ENCODE results near the gene ZNF227.
A peak's percentile ranks its signal among the peaks of the same experiment; 100 is the strongest.
"Not testable (repeated sequence)": the region's sequence is repeated elsewhere in the genome, so short reads cannot be mapped to it uniquely, and the experiment has no call there.

ZNF227 gene

GRCh38 chr19:44207126-44207803 is 5.1 kb upstream of the ZNF227 start:
- Mint-ChIP-seq H3K4me3 (peak overlapping the region; percentile 85), H3K27ac (peak overlapping the region; percentile 82), H3K27me3 (ENCODE audit: low read depth) (no peaks in the 10 kb centered on the region), H3K36me3 (ENCODE audit: low read depth) (peaks cover 10% of the 10 kb centered on the region), H3K4me1 (ENCODE audit: low read depth) (peaks cover 8% of the 10 kb centered on the region), H3K9me3 (peaks cover 29% of the 10 kb centered on the region)

GRCh38 chr19:44212866-44213346 is 574 bp downstream of the ZNF227 start:
- H3K27me3 Mint-ChIP-seq (ENCODE audit: low read depth): no peaks in the 10 kb centered on the region
- peaks cover 38% of the 10 kb centered on the region for H3K36me3 Mint-ChIP-seq (ENCODE audit: low read depth)
- peak overlapping the region; percentile 83 for H3K27ac Mint-ChIP-seq
- peaks cover 10% of the 10 kb centered on the region for H3K4me1 Mint-ChIP-seq (ENCODE audit: low read depth)
- H3K9me3 Mint-ChIP-seq: peaks cover 25% of the 10 kb centered on the region
- H3K4me3 Mint-ChIP-seq: peak overlapping the region; percentile 92

- not testable (repeated sequence) for H3K4me3 Mint-ChIP-seq; H3K27ac Mint-ChIP-seq; H3K27me3 Mint-ChIP-seq (ENCODE audit: low read depth); H3K4me1 Mint-ChIP-seq (ENCODE audit: low read depth)
- Mint-ChIP-seq H3K36me3 (ENCODE audit: low read depth) (peaks cover 62% of the 10 kb centered on the region), H3K9me3 (peaks cover 30% of the 10 kb centered on the region)
Measured at GRCh38 chr19:44219926-44220325, 7.6 kb downstream of the ZNF227 start.

GRCh38 chr19:44220761-44221160 is 8.4 kb downstream of the ZNF227 start:
- not testable (repeated sequence) for H3K27ac Mint-ChIP-seq; H3K4me1 Mint-ChIP-seq (ENCODE audit: low read depth); H3K4me3 Mint-ChIP-seq; H3K27me3 Mint-ChIP-seq (ENCODE audit: low read depth)
- H3K36me3 Mint-ChIP-seq (ENCODE audit: low read depth): peaks cover 64% of the 10 kb centered on the region
- peaks cover 30% of the 10 kb centered on the region for H3K9me3 Mint-ChIP-seq

- Mint-ChIP-seq H3K9me3 (peaks cover 26% of the 10 kb centered on the region), H3K36me3 (ENCODE audit: low read depth) (peaks cover 64% of the 10 kb centered on the region)
- H3K27me3 Mint-ChIP-seq (ENCODE audit: low read depth); H3K27ac Mint-ChIP-seq; H3K4me1 Mint-ChIP-seq (ENCODE audit: low read depth); H3K4me3 Mint-ChIP-seq: not testable (repeated sequence)
Measured at GRCh38 chr19:44221291-44221690, 9.0 kb downstream of the ZNF227 start.

GRCh38 chr19:44228318-44228717 is 16.0 kb downstream of the ZNF227 start:
- H3K4me3 Mint-ChIP-seq: no peak overlapping the region
- no peaks in the 10 kb centered on the region for H3K27me3 Mint-ChIP-seq (ENCODE audit: low read depth)
- no peaks in the 10 kb centered on the region for H3K4me1 Mint-ChIP-seq (ENCODE audit: low read depth)
- H3K36me3 Mint-ChIP-seq (ENCODE audit: low read depth): peaks cover 77% of the 10 kb centered on the region
- H3K9me3 Mint-ChIP-seq: peaks cover 52% of the 10 kb centered on the region
- no peak overlapping the region for H3K27ac Mint-ChIP-seq

- Mint-ChIP-seq H3K9me3 (peaks cover 76% of the 10 kb centered on the region), H3K4me3 (no peak overlapping the region), H3K4me1 (ENCODE audit: low read depth) (no peaks in the 10 kb centered on the region), H3K27me3 (ENCODE audit: low read depth) (no peaks in the 10 kb centered on the region), H3K27ac (no peak overlapping the region), H3K36me3 (ENCODE audit: low read depth) (peaks cover 83% of the 10 kb centered on the region)
Measured at GRCh38 chr19:44232867-44233266, 20.5 kb downstream of the ZNF227 start.

GRCh38 chr19:44236384-44236783 is 24.1 kb downstream of the ZNF227 start:
- Mint-ChIP-seq H3K27ac (no peak overlapping the region), H3K4me3 (no peak overlapping the region), H3K36me3 (ENCODE audit: low read depth) (peaks cover 70% of the 10 kb centered on the region), H3K4me1 (ENCODE audit: low read depth) (no peaks in the 10 kb centered on the region), H3K9me3 (peaks cover 71% of the 10 kb centered on the region), H3K27me3 (ENCODE audit: low read depth) (no peaks in the 10 kb centered on the region)

GRCh38 chr19:44252332-44252731 is 40.0 kb downstream of the ZNF227 start:
- Mint-ChIP-seq H3K36me3 (ENCODE audit: low read depth) (peaks cover 17% of the 10 kb centered on the region), H3K9me3 (peaks cover 87% of the 10 kb centered on the region)
- H3K4me3 Mint-ChIP-seq; H3K27me3 Mint-ChIP-seq (ENCODE audit: low read depth); H3K27ac Mint-ChIP-seq; H3K4me1 Mint-ChIP-seq (ENCODE audit: low read depth): not testable (repeated sequence)

- peaks cover 90% of the 10 kb centered on the region for H3K9me3 Mint-ChIP-seq
- H3K4me1 Mint-ChIP-seq (ENCODE audit: low read depth); H3K4me3 Mint-ChIP-seq; H3K27me3 Mint-ChIP-seq (ENCODE audit: low read depth); H3K27ac Mint-ChIP-seq: not testable (repeated sequence)
- H3K36me3 Mint-ChIP-seq (ENCODE audit: low read depth): peaks cover 16% of the 10 kb centered on the region
Measured at GRCh38 chr19:44253392-44253791, 41.1 kb downstream of the ZNF227 start.

- Mint-ChIP-seq H3K9me3 (peaks cover 89% of the 10 kb centered on the region), H3K27me3 (ENCODE audit: low read depth) (no peaks in the 10 kb centered on the region), H3K27ac (no peak overlapping the region), H3K36me3 (ENCODE audit: low read depth) (peaks cover 14% of the 10 kb centered on the region), H3K4me1 (ENCODE audit: low read depth) (no peaks in the 10 kb centered on the region), H3K4me3 (no peak overlapping the region)
Measured at GRCh38 chr19:44254496-44254895, 42.2 kb downstream of the ZNF227 start.

- Mint-ChIP-seq H3K27me3 (ENCODE audit: low read depth) (no peaks in the 10 kb centered on the region), H3K36me3 (ENCODE audit: low read depth) (peaks cover 8% of the 10 kb centered on the region), H3K4me1 (ENCODE audit: low read depth) (no peaks in the 10 kb centered on the region), H3K4me3 (no peak overlapping the region), H3K27ac (no peak overlapping the region), H3K9me3 (peaks cover 88% of the 10 kb centered on the region)
Measured at GRCh38 chr19:44255705-44256411, 43.5 kb downstream of the ZNF227 start.

- Mint-ChIP-seq H3K27me3 (ENCODE audit: low read depth) (no peaks in the 10 kb centered on the region), H3K9me3 (peaks cover 78% of the 10 kb centered on the region), H3K36me3 (ENCODE audit: low read depth) (peaks cover 6% of the 10 kb centered on the region), H3K27ac (no peak overlapping the region), H3K4me3 (no peak overlapping the region), H3K4me1 (ENCODE audit: low read depth) (no peaks in the 10 kb centered on the region)
Measured at GRCh38 chr19:44258136-44258535, 45.8 kb downstream of the ZNF227 start.

- no peaks in the 10 kb centered on the region for H3K27me3 Mint-ChIP-seq (ENCODE audit: low read depth)
- peaks cover 2% of the 10 kb centered on the region for H3K36me3 Mint-ChIP-seq (ENCODE audit: low read depth)
- H3K4me3 Mint-ChIP-seq: no peak overlapping the region
- H3K9me3 Mint-ChIP-seq: peaks cover 74% of the 10 kb centered on the region
- no peaks in the 10 kb centered on the region for H3K4me1 Mint-ChIP-seq (ENCODE audit: low read depth)
- H3K27ac Mint-ChIP-seq: no peak overlapping the region
Measured at GRCh38 chr19:44258835-44259413, 46.6 kb downstream of the ZNF227 start.

- H3K27ac Mint-ChIP-seq: no peak overlapping the region
- H3K27me3 Mint-ChIP-seq (ENCODE audit: low read depth): no peaks in the 10 kb centered on the region
- peak overlapping the region; percentile 80 for H3K4me3 Mint-ChIP-seq
- peaks cover 74% of the 10 kb centered on the region for H3K9me3 Mint-ChIP-seq
- H3K4me1 Mint-ChIP-seq (ENCODE audit: low read depth): no peaks in the 10 kb centered on the region
- peaks cover 2% of the 10 kb centered on the region for H3K36me3 Mint-ChIP-seq (ENCODE audit: low read depth)
Measured at GRCh38 chr19:44260343-44260681, 48.0 kb downstream of the ZNF227 start.

All from T-helper 1 cell treated with Interleukin-12 subunit alpha and Interleukin-12 subunit beta and Interleukin-4 antibody, amounts not matched to agents 30 μg/mL and 1 μg/mL, for 36 hours (primary cell).